ENCODE results near the gene ULK4. TPM values are rescaled to one million over a fixed set of nuclear protein-coding genes. Genes with fewer than 3 reads are reported as not detected.
"Not testable (repeated sequence)": the region's sequence is repeated elsewhere in the genome, so short reads cannot be mapped to it uniquely, and the experiment has no call there.

ULK4 gene
- total and polyA plus RNA-seq, 9 donors, result 2.4 to 58.7 (median 7.3) TPM

GRCh38 chr3:41450416-41451231, 511.3 kb downstream of the ULK4 start:
- intact Hi-C loops (cut with DNase I), result no loop called here
- Histone ChIP-seq H3K4me1 (ENCODE audit: insufficient read depth) (no peaks in the 10 kb centered on the region), H3K27me3 (no peaks in the 10 kb centered on the region), H3K4me3 (no peak overlapping the region), H3K9me3 (no peaks in the 10 kb centered on the region), H3K27ac (no peak overlapping the region), H3K36me3 (no peaks in the 10 kb centered on the region)
- no peak for DNase-seq
- no peak for TF ChIP-seq POLR2A (IDR thresholded peaks at IDR 0.05)
- TF ChIP-seq CTCF (IDR thresholded peaks at IDR 0.05), result no peak
- no peak for TF ChIP-seq EP300 (IDR thresholded peaks at IDR 0.05)
- 70 to 80% (median 72%) methylated on average over 4 of the region's 4 CpGs for WGBS, 3 donors

- no peak for DNase-seq
- Histone ChIP-seq H3K9me3 (no peaks in the 10 kb centered on the region), H3K27me3 (no peaks in the 10 kb centered on the region), H3K27ac (no peak overlapping the region), H3K4me3 (no peak overlapping the region), H3K4me1 (ENCODE audit: insufficient read depth) (no peaks in the 10 kb centered on the region), H3K36me3 (no peaks in the 10 kb centered on the region)
- TF ChIP-seq CTCF (IDR thresholded peaks at IDR 0.05) (no peak), EP300 (IDR thresholded peaks at IDR 0.05) (no peak), POLR2A (IDR thresholded peaks at IDR 0.05) (no peak)
- intact Hi-C loops (cut with DNase I), result no loop called here
- WGBS, 3 donors, result 72 to 96% (median 74%) methylated on average over 4 of the region's 4 CpGs
These were observed 513.5 kb downstream of the ULK4 start for GRCh38 chr3:41448396-41448795.

GRCh38 chr3:41447701-41448100, 514.2 kb downstream of the ULK4 start:
- 93 to 99% (median 98%) methylated on average over 4 of the region's 4 CpGs for WGBS, 3 donors
- TF ChIP-seq CTCF (IDR thresholded peaks at IDR 0.05) (no peak), EP300 (IDR thresholded peaks at IDR 0.05) (no peak), POLR2A (IDR thresholded peaks at IDR 0.05) (no peak)
- no peaks in the 10 kb centered on the region for H3K27me3 ChIP-seq
- H3K4me3 ChIP-seq, result no peak overlapping the region
- DNase-seq, result no peak
- no peaks in the 10 kb centered on the region for H3K9me3 ChIP-seq
- no peaks in the 10 kb centered on the region for H3K36me3 ChIP-seq
- intact Hi-C loops (cut with DNase I), result no loop called here
- H3K27ac ChIP-seq, result no peak overlapping the region
- H3K4me1 ChIP-seq (ENCODE audit: insufficient read depth), result no peaks in the 10 kb centered on the region

GRCh38 chr3:41446316-41446715, 515.6 kb downstream of the ULK4 start:
- H3K27me3 ChIP-seq; intact Hi-C loops (cut with DNase I); H3K36me3 ChIP-seq; DNase-seq; H3K27ac ChIP-seq; H3K9me3 ChIP-seq; H3K4me3 ChIP-seq; H3K4me1 ChIP-seq (ENCODE audit: insufficient read depth): not testable (repeated sequence)
- WGBS, 3 donors, result 92 to 99% (median 94%) methylated on average over 3 of the region's 3 CpGs

- TF ChIP-seq CTCF (IDR thresholded peaks at IDR 0.05) (no peak), EP300 (IDR thresholded peaks at IDR 0.05) (no peak), POLR2A (IDR thresholded peaks at IDR 0.05) (no peak)
- no peaks in the 10 kb centered on the region for H3K27me3 ChIP-seq
- WGBS, 3 donors, result 90 to 94% (median 92%) methylated on average over 4 of the region's 4 CpGs
- H3K4me1 ChIP-seq (ENCODE audit: insufficient read depth), result no peaks in the 10 kb centered on the region
- no peaks in the 10 kb centered on the region for H3K36me3 ChIP-seq
- intact Hi-C loops (cut with DNase I), result no loop called here
- no peaks in the 10 kb centered on the region for H3K9me3 ChIP-seq
- no peak overlapping the region for H3K4me3 ChIP-seq
- H3K27ac ChIP-seq, result no peak overlapping the region
- DNase-seq, result no peak
These were observed 520.3 kb downstream of the ULK4 start for GRCh38 chr3:41441568-41441967.

Measured in ovary (tissue), 9 donors.